Tibial artery (tissue), 4 donors: ENCODE results near the gene MRPS11.
A peak's percentile ranks its signal among the peaks of the same experiment; 100 is the strongest.
"Not testable (repeated sequence)": the region's sequence is repeated elsewhere in the genome, so short reads cannot be mapped to it uniquely, and the experiment has no call there.

Experiments used
- DNase-seq, 2 donors: peaks; one replicate each; pipeline ENCODE4 v3.0.0-alpha.2; 2019
- H3K27ac ChIP-seq, 2 donors: fragments of 200-600 bp; sonication (generic) in 1 of 2; 1 replicate in 1 of 2; 2 replicates in 1 of 2; pipeline ENCODE4 v1.5.1; 2018 to 2019; ENCODE audit warnings: mild to moderate bottlenecking in 1 of 2
- H3K27me3 ChIP-seq, 2 donors: fragments of 200-600 bp; sonication (generic) in 1 of 2; one replicate each; pipeline versions ENCODE4 v1.5.1 to v1.6.0; 2016 to 2019
- H3K36me3 ChIP-seq, 3 donors: fragments of 200-600 bp; sonication (generic) in 2 of 3; one replicate each; pipeline ENCODE4 v1.5.1; 2016 to 2019; ENCODE audit warnings: mild to moderate bottlenecking in 2 of 3
- H3K4me1 ChIP-seq, 4 donors: fragments of 200-600 bp; sonication (generic) in 2 of 4; 1 replicate in 3 of 4; 2 replicates in 1 of 4; pipeline ENCODE4 v1.5.1; 2016 to 2019
- H3K4me3 ChIP-seq, 2 donors: fragments of 200-600 bp; sonication (generic) in 1 of 2; 1 replicate in 1 of 2; 2 replicates in 1 of 2; pipeline ENCODE4 v1.5.1; 2018 to 2019; ENCODE audit warnings: mild to moderate bottlenecking in 2 of 2
- H3K9me3 ChIP-seq, 3 donors: fragments of 200-600 bp; sonication (generic) in 1 of 3; one replicate each; pipeline ENCODE4 v1.5.1; 2016 to 2019
- CTCF ChIP-seq, 2 experiments: fragments of 200-600 bp in 1 of 2; fragments of 450-650 bp in 1 of 2; IDR thresholded peaks; one replicate each; pipeline ENCODE4 v1.5.1; 2017 to 2019; ENCODE audit warnings: antibody characterized with exemption in 2 of 2, mild to moderate bottlenecking in 1 of 2, moderate library complexity in 1 of 2
- intact Hi-C: fragments of 100-400 bp; cut with DNase I; formaldehyde crosslinking; loops from one replicate; pipeline ENCODE4 v1.15.0; 2023; ENCODE audit warnings: low total_unique reads

The MRPS11 gene

GRCh38 chr15:88456733-88457132 lies 10.8 kb upstream of the MRPS11 start:
- Histone ChIP-seq H3K36me3 (peaks cover 30 to 55% (median 31%) of the 10 kb centered on the region in 3 donors), H3K27me3 (no peaks in the 10 kb centered on the region), H3K9me3 (no peaks in the 10 kb centered on the region), H3K4me1 (peaks cover 0 to 7% (median 3%) of the 10 kb centered on the region in 4 donors), H3K27ac (no peak overlapping the region), H3K4me3 (no peak overlapping the region)
- no peak for TF ChIP-seq CTCF (IDR thresholded peaks at IDR 0.05)
- intact Hi-C loops: loop anchor here (10.0 kb wide), 1 partner anchor 182 kb away; no protein-coding TSS in a partner anchor
- no peak for DNase-seq

- peaks cover 46 to 62% (median 49%) of the 10 kb centered on the region in 3 donors for H3K36me3 ChIP-seq
Measured at GRCh38 chr15:88463870-88464532, 3.5 kb upstream of the MRPS11 start.

GRCh38 chr15:88465633-88466224 lies 1.8 kb upstream of the MRPS11 start:
- Histone ChIP-seq H3K27me3 (no peaks in the 10 kb centered on the region), H3K4me3 (peak overlapping the region in 1 of 2 donors; percentile 71), H3K27ac (no peak overlapping the region), H3K9me3 (no peaks in the 10 kb centered on the region), H3K36me3 (peaks cover 28 to 45% (median 32%) of the 10 kb centered on the region in 3 donors), H3K4me1 (peaks cover 0 to 36% (median 16%) of the 10 kb centered on the region in 4 donors)
- no peak for TF ChIP-seq CTCF (IDR thresholded peaks at IDR 0.05)
- no peak for DNase-seq
- intact Hi-C loops: no loop called here

More at GRCh38 chr15:88463870-88464532, 3.5 kb upstream of the MRPS11 start:
- Histone ChIP-seq H3K9me3 (no peaks in the 10 kb centered on the region), H3K27me3 (no peaks in the 10 kb centered on the region), H3K4me1 (peaks cover 0 to 22% (median 15%) of the 10 kb centered on the region in 4 donors), H3K4me3 (no peak overlapping the region), H3K27ac (no peak overlapping the region)
- intact Hi-C loops: no loop called here
- DNase-seq: no peak
- no peak for TF ChIP-seq CTCF (IDR thresholded peaks at IDR 0.05)

- peaks cover 18 to 34% (median 25%) of the 10 kb centered on the region in 3 donors for H3K36me3 ChIP-seq
- TF ChIP-seq CTCF (IDR thresholded peaks at IDR 0.05): no peak
- H3K4me3 ChIP-seq: peak overlapping the region; percentile 71 to 88
- H3K4me1 ChIP-seq: peaks cover 0 to 36% (median 16%) of the 10 kb centered on the region in 4 donors
- peak overlapping the region; percentile 85 to 87 for H3K27ac ChIP-seq
- no peaks in the 10 kb centered on the region for H3K27me3 ChIP-seq
- H3K9me3 ChIP-seq: no peaks in the 10 kb centered on the region
- DNase-seq: no peak
- intact Hi-C loops: no loop called here
Measured at GRCh38 chr15:88467935-88468528, 524 bp downstream of the MRPS11 start.

- H3K27ac ChIP-seq, H3K9me3 ChIP-seq, DNase-seq, intact Hi-C loops, H3K27me3 ChIP-seq: not testable (repeated sequence)
- Histone ChIP-seq H3K4me3 (peak overlapping the region in 1 of 2 donors; percentile 71), H3K36me3 (peaks cover 18 to 34% (median 22%) of the 10 kb centered on the region in 3 donors), H3K4me1 (peaks cover 0 to 36% (median 16%) of the 10 kb centered on the region in 4 donors)
Measured at GRCh38 chr15:88468721-88469120, 1.2 kb downstream of the MRPS11 start.

GRCh38 chr15:88469321-88469720 lies 1.8 kb downstream of the MRPS11 start:
- no peak for DNase-seq
- Histone ChIP-seq H3K9me3 (no peaks in the 10 kb centered on the region), H3K36me3 (peaks cover 15 to 34% (median 18%) of the 10 kb centered on the region in 3 donors), H3K27me3 (no peaks in the 10 kb centered on the region), H3K4me1 (peaks cover 0 to 36% (median 16%) of the 10 kb centered on the region in 4 donors), H3K4me3 (no peak overlapping the region), H3K27ac (no peak overlapping the region)
- no peak for TF ChIP-seq CTCF (IDR thresholded peaks at IDR 0.05)
- intact Hi-C loops: no loop called here
